Activated naive CD4-positive, alpha-beta T cell treated with anti-CD3 and anti-CD28 coated beads, Interleukin-2, amount 50 U/mL, for 24 hours (primary cell): ENCODE measurements around the gene SLC1A3.

Experiments
- H3K27ac Mint-ChIP-seq: one replicate; pipeline ENCODE4 v1.8.0; 2021; ENCODE audit warnings: mild to moderate bottlenecking, mixed read lengths
- H3K27me3 Mint-ChIP-seq: one replicate; pipeline ENCODE4 v1.8.0; 2021; ENCODE audit warnings: mixed read lengths
- H3K36me3 Mint-ChIP-seq: one replicate; pipeline ENCODE4 v1.8.0; 2021; ENCODE audit warnings: mixed read lengths
- H3K4me1 Mint-ChIP-seq: one replicate; pipeline ENCODE4 v1.8.0; 2021; ENCODE audit warnings: mixed read lengths
- H3K4me3 Mint-ChIP-seq: one replicate; pipeline ENCODE4 v1.8.0; 2021; ENCODE audit warnings: mild to moderate bottlenecking, mixed read lengths
- H3K9me3 Mint-ChIP-seq: one replicate; pipeline ENCODE4 v1.8.0; 2021; ENCODE audit warnings: mixed read lengths

The SLC1A3 gene

DNA sequence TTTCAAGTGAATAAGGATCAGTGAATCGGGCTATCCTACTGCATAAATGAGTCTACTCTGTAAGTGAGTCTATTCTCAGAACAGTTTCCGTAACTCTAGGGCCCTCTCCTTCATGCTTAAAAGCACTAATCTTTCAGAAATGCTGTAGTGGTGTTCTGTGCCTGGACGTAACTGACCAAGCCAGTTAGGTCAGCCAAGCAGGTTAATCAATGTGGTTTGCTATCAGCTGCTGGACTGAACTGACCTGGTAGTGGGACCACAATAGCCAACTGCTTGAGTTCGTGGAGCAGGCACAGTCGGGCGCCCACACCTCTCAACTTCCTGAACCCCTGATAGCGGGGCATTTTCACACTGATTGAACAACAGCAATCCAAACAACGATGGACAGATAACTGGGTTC lies 6.8 kb downstream of the SLC1A3 start:
- Mint-ChIP-seq H3K4me1 (no peaks in the 10 kb centered on the region), H3K9me3 (no peaks in the 10 kb centered on the region), H3K4me3 (no peak overlapping the region), H3K27me3 (peaks cover 17% of the 10 kb centered on the region), H3K27ac (no peak overlapping the region), H3K36me3 (no peaks in the 10 kb centered on the region)

DNA sequence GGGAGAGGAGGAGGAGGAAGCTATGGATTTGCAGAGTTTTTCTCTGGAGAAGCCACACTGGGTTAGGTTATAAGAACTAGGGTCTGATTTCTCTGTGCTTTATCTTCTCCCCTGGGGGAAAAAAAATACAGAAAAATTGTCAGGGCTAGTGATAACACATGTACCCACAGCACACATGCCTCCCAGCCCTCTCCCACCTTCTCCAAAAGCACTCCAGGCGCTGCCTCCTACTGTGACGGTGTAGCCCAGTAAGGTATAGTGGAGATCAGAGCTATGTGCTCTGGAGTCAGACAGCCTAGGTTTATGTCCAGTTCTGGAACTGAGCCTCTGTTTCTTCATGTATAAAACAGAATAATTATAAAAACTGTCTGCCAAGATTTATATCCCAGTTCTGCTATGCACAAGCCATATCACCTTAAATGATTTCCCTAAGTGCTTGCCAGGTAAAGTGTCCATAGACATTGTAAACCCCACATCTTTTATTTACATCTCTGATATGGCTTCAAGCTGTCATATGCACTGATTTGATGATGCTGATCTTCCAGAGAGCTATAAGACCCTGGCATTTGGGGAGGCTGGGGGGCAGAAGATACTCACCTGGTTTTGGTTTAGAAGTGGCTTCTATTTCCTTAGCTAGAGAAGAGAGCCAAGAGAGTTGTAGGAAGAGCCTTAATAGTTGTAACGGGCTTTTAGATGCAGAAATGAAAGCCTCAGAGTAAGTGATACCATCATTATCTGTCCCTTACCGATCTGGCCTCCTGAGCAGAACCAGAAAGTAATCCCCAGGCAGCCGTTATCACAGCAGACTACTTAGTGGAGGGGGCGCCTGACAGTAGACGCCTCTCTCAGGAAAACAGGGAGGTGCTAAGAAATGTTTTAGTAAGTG lies 7.6 kb downstream of the SLC1A3 start:
- no peaks in the 10 kb centered on the region for H3K9me3 Mint-ChIP-seq
- H3K27me3 Mint-ChIP-seq = peaks cover 12% of the 10 kb centered on the region
- H3K4me1 Mint-ChIP-seq = no peaks in the 10 kb centered on the region
- H3K36me3 Mint-ChIP-seq = no peaks in the 10 kb centered on the region
- no peak overlapping the region for H3K27ac Mint-ChIP-seq
- no peak overlapping the region for H3K4me3 Mint-ChIP-seq

DNA sequence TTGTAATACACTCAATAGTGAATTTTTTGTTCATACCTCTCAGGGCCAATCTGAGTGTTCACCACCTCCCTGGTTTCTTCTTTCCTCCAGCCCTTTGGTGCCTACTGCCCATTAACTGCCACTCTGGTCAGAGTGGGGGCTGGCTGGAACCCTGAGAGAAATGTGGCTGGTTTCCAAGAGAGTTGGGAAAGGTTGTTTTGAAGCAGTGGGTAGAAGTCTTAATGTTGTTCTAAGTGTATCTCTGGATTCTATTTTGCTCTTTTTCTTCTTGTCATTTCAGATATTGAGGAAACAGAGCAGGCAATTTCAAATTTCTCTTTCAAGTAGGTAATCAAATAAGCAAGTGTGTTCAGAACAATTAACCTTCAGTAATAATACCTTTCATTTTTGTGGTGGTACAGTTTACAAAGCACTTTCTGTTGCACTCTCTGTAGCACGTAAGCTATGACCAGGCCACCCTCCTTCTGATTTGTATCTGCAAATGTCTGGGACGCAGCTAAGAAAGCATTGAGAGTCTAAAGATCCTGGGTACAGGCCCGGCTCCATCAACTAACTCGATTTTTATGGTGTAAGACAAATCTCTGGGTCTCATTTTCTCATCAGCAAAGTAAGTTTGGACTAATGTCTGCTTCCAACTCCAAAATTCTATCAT lies 8.4 kb downstream of the SLC1A3 start:
- Mint-ChIP-seq H3K4me3 (no peak overlapping the region), H3K27ac (no peak overlapping the region), H3K4me1 (no peaks in the 10 kb centered on the region), H3K27me3 (peaks cover 8% of the 10 kb centered on the region), H3K36me3 (no peaks in the 10 kb centered on the region), H3K9me3 (no peaks in the 10 kb centered on the region)

DNA sequence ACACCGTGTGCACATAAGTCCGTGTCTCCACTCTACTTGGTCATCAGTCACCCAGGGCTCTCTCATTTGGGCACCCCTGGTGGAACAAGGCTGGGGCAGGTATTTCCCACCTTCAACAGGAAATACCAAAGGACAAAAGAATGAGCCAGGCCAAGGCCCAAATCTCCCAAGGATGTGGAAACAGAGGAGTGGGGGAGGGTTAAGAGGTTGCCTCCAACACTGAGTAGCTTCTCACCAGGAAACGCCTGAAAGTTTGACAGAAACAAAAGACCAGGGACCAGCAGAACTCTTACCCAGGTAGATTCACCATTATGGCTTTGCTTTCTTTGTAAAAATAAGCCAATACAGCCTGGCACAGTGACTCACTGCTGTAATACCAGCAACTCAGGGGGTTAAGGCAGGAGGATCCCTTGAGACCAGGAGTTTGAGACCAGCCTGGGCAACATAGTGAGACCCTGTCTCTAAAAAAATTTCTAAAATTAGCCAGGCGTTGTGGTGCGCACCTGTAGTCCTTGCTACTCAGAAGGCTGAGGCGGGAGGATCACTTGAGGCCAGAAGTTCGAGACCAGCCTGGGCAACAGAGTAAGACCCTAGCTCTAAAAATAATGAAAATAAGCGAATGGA lies 12.7 kb downstream of the SLC1A3 start:
- H3K27ac Mint-ChIP-seq = no peak overlapping the region
- H3K27me3 Mint-ChIP-seq = peaks cover 8% of the 10 kb centered on the region
- no peaks in the 10 kb centered on the region for H3K36me3 Mint-ChIP-seq

DNA sequence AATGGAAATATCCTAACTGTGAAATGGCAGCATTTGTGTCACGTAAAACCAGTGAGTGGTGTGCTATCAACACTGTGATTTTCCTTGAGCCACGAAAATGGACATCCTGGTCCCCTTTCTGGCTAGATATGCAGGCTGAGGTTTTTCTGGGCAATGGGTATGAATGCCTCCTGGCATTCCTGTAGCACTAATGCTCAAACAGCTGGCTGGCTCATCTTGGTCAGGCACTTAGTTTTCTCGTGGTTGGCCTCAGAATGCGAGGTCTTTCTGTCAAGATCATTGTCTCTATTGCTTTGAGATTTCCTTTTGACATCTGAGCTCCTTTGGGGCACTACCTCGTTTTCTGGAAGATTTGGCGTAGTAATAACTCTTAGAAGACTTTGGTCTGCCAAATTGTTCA lies 15.6 kb downstream of the SLC1A3 start:
- Mint-ChIP-seq H3K4me3 (no peak overlapping the region), H3K27me3 (peaks cover 9% of the 10 kb centered on the region), H3K36me3 (no peaks in the 10 kb centered on the region), H3K27ac (no peak overlapping the region), H3K9me3 (no peaks in the 10 kb centered on the region), H3K4me1 (no peaks in the 10 kb centered on the region)

More for the DNA sequence above, 12.7 kb downstream of the SLC1A3 start:
- H3K9me3 Mint-ChIP-seq = no peaks in the 10 kb centered on the region
- no peak overlapping the region for H3K4me3 Mint-ChIP-seq
- H3K4me1 Mint-ChIP-seq = no peaks in the 10 kb centered on the region

DNA sequence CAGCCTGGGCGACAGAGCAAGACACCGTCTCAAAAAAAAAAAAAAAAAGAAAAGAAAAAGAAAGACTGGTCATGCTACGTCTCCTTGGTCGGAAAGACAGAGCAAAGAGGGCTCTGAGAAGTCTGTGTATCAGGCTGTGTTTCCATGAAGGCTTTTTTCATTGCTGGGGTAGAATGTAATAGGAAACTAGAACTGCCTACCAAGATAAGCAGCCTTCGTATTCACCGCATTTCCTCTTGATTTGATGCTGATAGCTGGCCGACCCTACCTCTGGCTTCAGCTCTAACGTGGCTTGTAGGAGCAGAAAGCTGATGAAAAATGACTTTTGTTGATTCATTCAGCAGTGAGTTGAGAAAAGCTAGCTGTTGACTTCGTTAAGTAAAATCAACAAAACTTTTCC lies 17.4 kb downstream of the SLC1A3 start:
- Mint-ChIP-seq H3K36me3 (no peaks in the 10 kb centered on the region), H3K27me3 (peaks cover 14% of the 10 kb centered on the region), H3K9me3 (no peaks in the 10 kb centered on the region), H3K4me3 (no peak overlapping the region), H3K27ac (no peak overlapping the region), H3K4me1 (no peaks in the 10 kb centered on the region)

DNA sequence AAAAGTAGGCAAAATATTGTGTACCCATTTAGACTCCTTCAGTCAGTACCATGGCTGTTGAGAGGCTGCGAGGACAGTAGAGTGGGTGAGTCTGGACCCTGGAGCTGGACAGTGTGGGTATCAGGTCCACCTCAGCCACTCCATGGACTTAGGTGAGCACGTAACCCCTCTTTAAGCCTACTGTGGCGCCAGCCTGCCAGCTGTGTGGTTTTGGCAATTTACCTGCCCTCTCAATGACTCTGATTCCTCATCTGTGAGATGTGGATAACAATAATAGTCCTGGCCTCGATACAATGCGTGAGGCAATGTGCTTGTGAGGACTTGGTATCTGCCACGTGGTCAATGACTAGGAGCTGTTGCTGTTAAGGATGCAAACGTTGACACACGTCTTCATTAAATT lies 17.9 kb downstream of the SLC1A3 start:
- Mint-ChIP-seq H3K9me3 (no peaks in the 10 kb centered on the region), H3K27ac (no peak overlapping the region), H3K36me3 (no peaks in the 10 kb centered on the region), H3K4me3 (no peak overlapping the region), H3K4me1 (no peaks in the 10 kb centered on the region), H3K27me3 (peaks cover 16% of the 10 kb centered on the region)

DNA sequence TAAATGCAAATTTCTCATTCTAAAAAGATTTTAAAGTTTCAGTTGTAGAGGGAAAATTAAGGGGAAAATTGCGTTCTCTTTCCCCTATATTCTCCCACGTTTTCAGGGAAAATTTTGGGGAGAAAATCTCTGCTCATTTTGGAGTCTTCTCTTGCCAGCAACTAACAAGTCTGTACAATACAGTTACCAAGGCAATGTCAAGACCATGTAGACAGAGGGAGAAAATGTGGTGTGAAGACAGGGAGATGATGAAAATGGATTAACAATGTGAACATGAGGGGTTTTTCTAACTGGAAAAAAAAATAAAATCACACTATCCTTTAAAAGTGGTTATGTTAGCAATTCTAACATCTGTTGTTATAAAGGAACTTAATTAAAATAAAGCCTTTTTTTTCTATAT lies 22.3 kb downstream of the SLC1A3 start:
- H3K27me3 Mint-ChIP-seq = peaks cover 17% of the 10 kb centered on the region
- no peaks in the 10 kb centered on the region for H3K9me3 Mint-ChIP-seq
- H3K4me3 Mint-ChIP-seq = no peak overlapping the region
- H3K36me3 Mint-ChIP-seq = no peaks in the 10 kb centered on the region
- no peak overlapping the region for H3K27ac Mint-ChIP-seq
- H3K4me1 Mint-ChIP-seq = no peaks in the 10 kb centered on the region

DNA sequence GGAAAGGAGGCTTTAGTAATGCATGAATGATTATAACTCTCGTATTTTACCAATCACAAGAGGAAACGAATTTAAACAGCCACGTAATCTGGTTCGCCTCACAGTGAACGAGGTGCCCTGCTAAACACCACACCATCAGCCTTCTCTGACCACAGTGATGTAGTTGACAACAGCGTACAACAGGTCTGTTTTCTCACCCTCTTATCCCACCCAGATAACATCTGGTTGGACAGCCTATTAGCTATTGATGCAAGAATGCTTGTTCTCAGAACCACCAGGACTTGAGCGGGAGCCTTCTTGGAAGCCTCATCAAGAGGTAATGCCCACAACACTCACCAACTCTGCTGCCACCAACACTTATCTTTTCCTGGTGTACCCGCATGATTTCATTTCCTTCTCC lies 23.3 kb downstream of the SLC1A3 start:
- no peak overlapping the region for H3K4me3 Mint-ChIP-seq
- no peak overlapping the region for H3K27ac Mint-ChIP-seq
- no peaks in the 10 kb centered on the region for H3K4me1 Mint-ChIP-seq
- peaks cover 14% of the 10 kb centered on the region for H3K27me3 Mint-ChIP-seq
- H3K36me3 Mint-ChIP-seq = no peaks in the 10 kb centered on the region
- no peaks in the 10 kb centered on the region for H3K9me3 Mint-ChIP-seq

DNA sequence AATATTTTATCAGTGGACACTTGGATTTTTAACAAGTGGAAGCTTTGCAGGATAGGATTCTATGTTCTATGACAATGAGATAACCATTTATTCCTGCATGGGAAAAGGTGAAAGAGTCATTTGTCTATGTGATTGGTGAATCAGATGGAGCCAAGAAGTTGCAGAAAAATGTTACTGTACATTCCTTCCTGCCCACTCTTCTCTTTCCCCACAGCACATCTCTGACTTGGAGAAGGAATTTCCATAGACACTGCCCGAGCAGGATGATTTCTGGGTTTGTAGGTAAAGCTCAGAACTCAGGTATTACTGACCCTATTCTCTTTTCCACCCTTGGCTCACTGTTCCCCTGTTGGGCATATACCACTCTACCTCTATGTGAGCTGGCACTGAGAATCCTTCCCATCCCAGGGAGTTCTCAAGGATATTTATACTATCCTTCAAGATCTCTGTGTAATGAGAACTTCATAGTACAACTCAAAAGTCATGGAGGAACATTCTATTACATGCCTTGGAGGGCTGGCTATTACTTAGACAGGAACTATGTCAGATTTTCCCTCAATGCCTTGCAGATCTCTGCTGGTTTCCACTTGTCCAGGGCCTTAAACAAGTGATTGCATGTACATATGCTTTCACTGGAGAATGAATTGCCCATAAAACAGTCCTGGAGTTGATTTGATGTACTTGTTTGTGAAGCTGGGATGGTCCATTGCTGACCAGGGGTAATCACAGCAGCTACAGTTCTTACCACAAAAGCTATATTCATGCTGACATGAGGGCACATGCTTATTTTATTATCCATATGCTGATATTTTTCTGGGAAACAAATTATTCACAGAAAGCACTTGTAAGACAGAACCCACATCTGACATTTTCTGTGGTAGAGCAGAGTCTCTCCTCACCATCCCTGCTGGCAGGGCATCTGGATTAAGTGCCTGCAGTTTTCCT lies 24.1 kb downstream of the SLC1A3 start:
- Mint-ChIP-seq H3K4me3 (no peak overlapping the region), H3K9me3 (no peaks in the 10 kb centered on the region), H3K27ac (no peak overlapping the region), H3K4me1 (no peaks in the 10 kb centered on the region), H3K27me3 (peaks cover 14% of the 10 kb centered on the region), H3K36me3 (no peaks in the 10 kb centered on the region)

DNA sequence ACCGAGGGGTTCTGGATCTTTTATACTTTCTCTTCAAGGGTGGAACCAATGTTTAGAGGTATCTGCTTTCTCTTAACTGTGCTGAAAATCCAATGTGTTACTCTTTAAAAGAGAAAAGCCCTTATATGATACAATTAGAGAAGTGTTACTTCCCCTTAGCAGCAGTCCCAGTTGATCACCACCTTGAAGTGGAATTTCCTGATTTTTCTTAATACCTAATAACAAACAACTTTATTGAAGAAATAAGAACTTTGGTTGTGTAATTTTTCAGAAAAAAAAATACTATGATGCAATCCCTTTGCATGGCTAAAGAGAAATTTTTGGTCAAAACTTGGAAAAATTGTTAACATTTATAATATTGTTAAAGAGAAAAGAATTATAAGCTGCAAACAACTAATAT lies 24.7 kb downstream of the SLC1A3 start:
- Mint-ChIP-seq H3K4me3 (no peak overlapping the region), H3K36me3 (no peaks in the 10 kb centered on the region), H3K27ac (no peak overlapping the region), H3K9me3 (no peaks in the 10 kb centered on the region), H3K27me3 (peaks cover 14% of the 10 kb centered on the region), H3K4me1 (no peaks in the 10 kb centered on the region)

DNA sequence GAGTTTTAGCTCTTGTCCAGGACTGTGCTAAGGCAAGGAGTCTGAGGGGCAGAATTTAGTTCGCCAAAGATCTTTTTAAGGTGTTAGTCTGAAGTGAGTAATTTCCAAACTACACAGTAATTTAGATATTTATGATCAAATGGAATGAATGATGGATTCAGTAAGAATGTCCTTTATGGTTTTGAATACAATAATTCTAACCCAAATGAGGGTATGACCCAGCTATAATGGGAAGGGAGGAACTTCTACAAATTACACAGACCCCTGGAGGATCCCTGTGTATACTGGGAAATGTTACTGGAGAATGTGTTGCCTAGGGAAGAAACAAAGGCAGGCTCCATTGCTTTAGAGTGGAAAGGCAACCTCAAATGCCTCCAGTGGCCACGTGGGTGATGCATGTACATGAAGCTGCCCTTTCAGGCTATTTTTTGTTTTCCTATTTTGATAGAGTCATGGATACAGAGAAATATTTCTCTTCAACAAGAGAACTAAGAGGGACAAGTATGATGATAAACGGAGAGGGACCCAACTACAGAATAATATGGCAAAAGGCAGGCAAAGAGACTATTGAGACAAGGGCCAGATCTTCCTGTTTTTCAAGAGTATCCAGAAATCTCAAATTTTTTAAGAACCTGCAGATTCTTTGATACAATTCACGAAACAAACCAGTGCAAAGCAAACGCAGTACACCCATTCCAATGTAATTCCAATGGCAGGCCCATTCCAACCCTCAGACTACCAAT lies 25.4 kb downstream of the SLC1A3 start:
- no peak overlapping the region for H3K4me3 Mint-ChIP-seq
- no peak overlapping the region for H3K27ac Mint-ChIP-seq
- no peaks in the 10 kb centered on the region for H3K9me3 Mint-ChIP-seq
- H3K36me3 Mint-ChIP-seq = no peaks in the 10 kb centered on the region
- no peaks in the 10 kb centered on the region for H3K4me1 Mint-ChIP-seq
- H3K27me3 Mint-ChIP-seq = peaks cover 14% of the 10 kb centered on the region

DNA sequence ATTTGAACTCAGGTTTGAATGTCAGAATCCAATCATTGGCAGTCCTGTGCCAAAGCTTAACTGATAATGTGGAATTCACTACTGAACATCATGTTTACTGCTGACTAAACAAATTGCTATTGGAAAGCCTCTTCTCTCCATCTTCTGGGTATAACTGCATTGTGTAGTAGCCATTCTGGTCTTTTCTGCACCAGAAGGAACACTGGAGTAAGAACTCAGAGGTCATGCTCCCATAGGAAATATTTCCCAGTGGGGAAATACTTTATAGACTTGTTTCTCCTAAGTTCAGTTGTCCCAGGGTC lies 25.9 kb downstream of the SLC1A3 start:
- Mint-ChIP-seq H3K4me1 (no peaks in the 10 kb centered on the region), H3K9me3 (no peaks in the 10 kb centered on the region), H3K27me3 (peaks cover 15% of the 10 kb centered on the region), H3K27ac (no peak overlapping the region), H3K36me3 (no peaks in the 10 kb centered on the region), H3K4me3 (no peak overlapping the region)

DNA sequence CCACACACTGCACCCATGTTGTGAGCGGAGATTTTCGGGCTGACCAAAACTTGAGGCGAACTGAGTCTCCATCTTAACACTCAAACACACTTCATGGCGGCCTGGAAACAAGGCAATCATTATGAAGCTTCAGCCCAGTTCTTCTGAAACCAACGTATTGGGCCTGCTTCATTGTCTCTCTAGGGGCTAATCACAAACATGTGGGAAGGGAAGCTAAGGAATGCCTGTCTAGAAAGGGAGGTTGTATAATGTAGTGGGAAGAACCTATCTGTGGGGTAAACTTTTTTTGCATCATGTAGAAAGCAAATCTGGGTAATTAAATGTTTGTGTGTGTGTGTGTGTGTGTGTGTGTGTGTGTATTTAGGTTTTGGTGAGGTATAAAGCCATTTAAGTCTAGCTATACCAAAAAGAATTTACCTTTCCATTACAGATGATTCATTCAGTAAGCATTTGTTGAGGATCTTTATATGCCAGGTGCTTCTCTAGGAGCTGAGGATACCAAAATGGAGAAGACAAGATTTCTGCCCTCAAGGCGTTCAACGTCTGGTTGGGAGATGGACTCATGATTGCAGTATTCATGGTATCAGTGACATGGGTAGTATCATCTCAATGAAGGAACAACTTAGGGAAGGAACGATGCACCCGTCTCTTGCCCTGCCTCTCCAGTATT lies 29.4 kb downstream of the SLC1A3 start:
- Mint-ChIP-seq H3K4me1 (no peaks in the 10 kb centered on the region), H3K4me3 (no peak overlapping the region), H3K27ac (no peak overlapping the region), H3K36me3 (no peaks in the 10 kb centered on the region), H3K27me3 (peaks cover 12% of the 10 kb centered on the region), H3K9me3 (no peaks in the 10 kb centered on the region)
